ENCODE results near the gene CNOT1. TPM values are rescaled to one million over a fixed set of nuclear protein-coding genes. Genes with fewer than 3 reads are reported as not detected.

CNOT1 gene
- total RNA-seq, 1 donor from 2014 or later, result 213 TPM

DNA sequence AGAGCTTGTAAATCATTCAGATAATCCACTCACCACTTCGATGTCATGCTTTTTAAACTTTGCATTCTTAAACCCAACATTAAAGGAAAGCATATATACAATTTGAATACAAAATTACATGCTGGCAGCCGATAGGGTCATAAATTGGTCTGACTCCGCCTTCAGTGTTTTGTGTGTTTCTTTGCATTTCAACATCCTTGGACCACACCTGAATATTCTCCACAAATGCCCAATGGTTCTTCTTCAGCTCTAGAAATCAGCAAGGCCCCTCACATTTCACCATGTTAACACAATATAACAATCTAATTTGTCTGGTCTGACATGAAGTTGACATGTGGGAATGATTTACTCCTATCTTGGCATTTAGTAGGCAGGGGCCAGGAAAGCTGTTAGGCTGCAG lies 97.2 kb downstream of the CNOT1 start:
- H3K27me3 Mint-ChIP-seq (ENCODE audit: low read depth), result no peaks in the 10 kb centered on the region
- no peak overlapping the region for H3K27ac Mint-ChIP-seq
- peaks cover 53% of the 10 kb centered on the region for H3K36me3 Mint-ChIP-seq
- H3K4me1 Mint-ChIP-seq, result no peaks in the 10 kb centered on the region
- TF ChIP-seq, protein P1, sequence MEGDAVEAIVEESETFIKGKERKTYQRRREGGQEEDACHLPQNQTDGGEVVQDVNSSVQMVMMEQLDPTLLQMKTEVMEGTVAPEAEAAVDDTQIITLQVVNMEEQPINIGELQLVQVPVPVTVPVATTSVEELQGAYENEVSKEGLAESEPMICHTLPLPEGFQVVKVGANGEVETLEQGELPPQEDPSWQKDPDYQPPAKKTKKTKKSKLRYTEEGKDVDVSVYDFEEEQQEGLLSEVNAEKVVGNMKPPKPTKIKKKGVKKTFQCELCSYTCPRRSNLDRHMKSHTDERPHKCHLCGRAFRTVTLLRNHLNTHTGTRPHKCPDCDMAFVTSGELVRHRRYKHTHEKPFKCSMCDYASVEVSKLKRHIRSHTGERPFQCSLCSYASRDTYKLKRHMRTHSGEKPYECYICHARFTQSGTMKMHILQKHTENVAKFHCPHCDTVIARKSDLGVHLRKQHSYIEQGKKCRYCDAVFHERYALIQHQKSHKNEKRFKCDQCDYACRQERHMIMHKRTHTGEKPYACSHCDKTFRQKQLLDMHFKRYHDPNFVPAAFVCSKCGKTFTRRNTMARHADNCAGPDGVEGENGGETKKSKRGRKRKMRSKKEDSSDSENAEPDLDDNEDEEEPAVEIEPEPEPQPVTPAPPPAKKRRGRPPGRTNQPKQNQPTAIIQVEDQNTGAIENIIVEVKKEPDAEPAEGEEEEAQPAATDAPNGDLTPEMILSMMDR (IDR thresholded peaks at IDR 0.05; ENCODE audit: unreplicated experiment), result no peak
- H3K4me3 Mint-ChIP-seq, result no peak overlapping the region
- DNase-seq (ENCODE audit: low spot score in 2 of 2, unreplicated experiment in 2 of 2), result no peak
- no peaks in the 10 kb centered on the region for H3K9me3 Mint-ChIP-seq

DNA sequence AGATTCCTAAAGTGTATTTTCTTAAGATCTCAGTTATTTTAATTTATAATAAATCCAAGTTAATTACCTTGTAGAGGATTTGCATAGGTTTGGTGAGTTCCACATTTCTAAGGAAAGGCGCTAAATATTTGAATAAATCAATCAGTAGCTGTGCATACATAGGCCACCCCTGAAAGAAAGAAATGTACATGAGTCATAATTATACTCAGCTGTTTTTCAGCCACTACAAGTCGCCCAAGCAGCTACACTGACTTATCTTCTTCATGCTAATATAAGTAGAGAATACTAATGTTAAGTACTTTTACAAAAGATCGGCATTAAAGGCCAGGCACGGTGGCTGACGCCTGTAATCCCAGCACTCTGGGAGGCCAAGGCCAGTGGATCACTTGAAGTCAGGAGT lies 99.4 kb downstream of the CNOT1 start:
- no peaks in the 10 kb centered on the region for H3K27me3 Mint-ChIP-seq (ENCODE audit: low read depth)
- H3K36me3 Mint-ChIP-seq, result peaks cover 50% of the 10 kb centered on the region
- no peak overlapping the region for H3K4me3 Mint-ChIP-seq
- no peaks in the 10 kb centered on the region for H3K9me3 Mint-ChIP-seq
- no peak overlapping the region for H3K27ac Mint-ChIP-seq
- DNase-seq (ENCODE audit: low spot score in 2 of 2, unreplicated experiment in 2 of 2), result no peak
- TF ChIP-seq, protein P1 (IDR thresholded peaks at IDR 0.05; ENCODE audit: unreplicated experiment), result no peak
- H3K4me1 Mint-ChIP-seq, result no peaks in the 10 kb centered on the region

- TF ChIP-seq, protein P1 (IDR thresholded peaks at IDR 0.05; ENCODE audit: unreplicated experiment), result no peak
- Mint-ChIP-seq H3K27me3 (ENCODE audit: low read depth) (no peaks in the 10 kb centered on the region), H3K4me1 (peaks cover 15% of the 10 kb centered on the region), H3K9me3 (no peaks in the 10 kb centered on the region), H3K4me3 (no peak overlapping the region), H3K36me3 (peaks cover 25% of the 10 kb centered on the region), H3K27ac (no peak overlapping the region)
- DNase-seq (ENCODE audit: low spot score in 2 of 2, unreplicated experiment in 2 of 2), result no peak
Measured at GRCh38 chr16:58519707-58520106, 109.9 kb downstream of the CNOT1 start.

DNA sequence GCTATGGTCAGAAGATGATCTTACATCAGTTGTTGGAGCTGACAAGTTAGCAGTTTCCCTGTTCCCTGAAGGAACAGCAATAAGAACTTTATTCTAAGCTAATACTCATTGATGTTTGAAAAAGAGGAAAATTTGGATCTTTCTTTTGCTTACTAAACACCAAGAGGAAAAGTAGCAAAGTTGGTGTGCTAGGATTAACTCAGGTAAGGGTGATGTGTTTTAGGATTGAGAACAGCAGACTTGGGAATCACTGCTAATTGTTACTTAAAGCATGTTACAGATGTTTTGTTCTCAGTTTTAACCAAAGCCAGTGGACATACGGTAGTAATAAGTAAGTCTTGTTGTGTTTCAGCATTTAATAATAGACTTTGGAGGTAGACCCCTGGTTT lies 110.7 kb downstream of the CNOT1 start:
- H3K27ac Mint-ChIP-seq, result no peak overlapping the region
- no peaks in the 10 kb centered on the region for H3K27me3 Mint-ChIP-seq (ENCODE audit: low read depth)
- no peaks in the 10 kb centered on the region for H3K9me3 Mint-ChIP-seq
- peaks cover 21% of the 10 kb centered on the region for H3K36me3 Mint-ChIP-seq
- H3K4me3 Mint-ChIP-seq, result no peak overlapping the region
- H3K4me1 Mint-ChIP-seq, result peaks cover 17% of the 10 kb centered on the region
- TF ChIP-seq, protein P1 (IDR thresholded peaks at IDR 0.05; ENCODE audit: unreplicated experiment), result no peak
- DNase-seq (ENCODE audit: low spot score in 2 of 2, unreplicated experiment in 2 of 2), result no peak

GRCh38 chr16:58518083-58518979 lies 111.3 kb downstream of the CNOT1 start:
- Mint-ChIP-seq H3K4me3 (no peak overlapping the region), H3K4me1 (peaks cover 19% of the 10 kb centered on the region), H3K27me3 (ENCODE audit: low read depth) (no peaks in the 10 kb centered on the region), H3K36me3 (peaks cover 20% of the 10 kb centered on the region), H3K9me3 (no peaks in the 10 kb centered on the region), H3K27ac (no peak overlapping the region)
- TF ChIP-seq, protein P1 (IDR thresholded peaks at IDR 0.05; ENCODE audit: unreplicated experiment), result no peak
- DNase-seq (ENCODE audit: low spot score in 2 of 2, unreplicated experiment in 2 of 2), result no peak

Measured in mesothelial cell of epicardium (in vitro differentiated cells).